HEK293 (cell line): ENCODE measurements around the gene ATP5IF1.

Experiments
- ATF2 ChIP-seq: fragments of 450-650 bp; formaldehyde crosslinking; IDR thresholded peaks from 2 replicates; pipeline ENCODE4 v1.5.1; 2016; ENCODE audit warnings: missing biosample characterization, missing genetic modification characterization, low read depth
- ZBTB21 ChIP-seq: fragments of 450-650 bp; formaldehyde crosslinking; IDR thresholded peaks from 2 replicates; pipeline ENCODE4 v1.5.1; 2017; ENCODE audit warnings: missing biosample characterization, missing genetic modification characterization
- ZBTB7A ChIP-seq: fragments of 450-650 bp; formaldehyde crosslinking; IDR thresholded peaks from 2 replicates; pipeline ENCODE4 v1.5.1; 2016; ENCODE audit warnings: low read depth, missing biosample characterization, missing genetic modification characterization
- ZFP37 ChIP-seq: fragments of 450-650 bp; formaldehyde crosslinking; IDR thresholded peaks from 2 replicates; pipeline ENCODE4 v1.5.1; 2016; ENCODE audit warnings: missing biosample characterization, missing genetic modification characterization
- ZNF292 ChIP-seq: fragments of 450-650 bp; formaldehyde crosslinking; IDR thresholded peaks from 2 replicates; pipeline ENCODE4 v1.5.1; 2016; ENCODE audit warnings: low read depth, missing biosample characterization, missing genetic modification characterization, borderline replicate concordance
- ZNF416 ChIP-seq: fragments of 450-650 bp; formaldehyde crosslinking; IDR thresholded peaks from 2 replicates; pipeline ENCODE4 v1.5.1; 2016; ENCODE audit warnings: missing biosample characterization, missing genetic modification characterization
- ZNF560 ChIP-seq: fragments of 450-650 bp; formaldehyde crosslinking; IDR thresholded peaks from 2 replicates; pipeline ENCODE4 v1.5.1; 2017; ENCODE audit warnings: missing biosample characterization, missing genetic modification characterization, borderline replicate concordance
- ZNF677 ChIP-seq: fragments of 450-650 bp; IDR thresholded peaks from 2 replicates; pipeline ENCODE4 v1.5.0; 2018; ENCODE audit warnings: missing biosample characterization, mild to moderate bottlenecking, missing genetic modification characterization, moderate library complexity
- ZNF76 ChIP-seq: fragments of 450-650 bp; formaldehyde crosslinking; IDR thresholded peaks from 2 replicates; pipeline ENCODE4; 2016; ENCODE audit warnings: low read depth, missing biosample characterization, missing genetic modification characterization, borderline replicate concordance
- ZNF785 ChIP-seq: fragments of 450-650 bp; formaldehyde crosslinking; IDR thresholded peaks from 2 replicates; pipeline ENCODE4 v1.5.1; 2016; ENCODE audit warnings: missing biosample characterization, missing genetic modification characterization
- TF ChIP-seq, protein P1 (sequence below): fragments of 450-650 bp; formaldehyde crosslinking; IDR thresholded peaks from 2 replicates; pipeline ENCODE4 v1.5.1; 2016; ENCODE audit warnings: missing biosample characterization, missing genetic modification characterization
- TF ChIP-seq, protein P2 (sequence below): sonication (generic); formaldehyde crosslinking; IDR thresholded peaks from 2 replicates; pipeline ENCODE4 v1.8.1; 2022; ENCODE audit warnings: mild to moderate bottlenecking, moderate library complexity, missing genetic modification reagents

DNA sequence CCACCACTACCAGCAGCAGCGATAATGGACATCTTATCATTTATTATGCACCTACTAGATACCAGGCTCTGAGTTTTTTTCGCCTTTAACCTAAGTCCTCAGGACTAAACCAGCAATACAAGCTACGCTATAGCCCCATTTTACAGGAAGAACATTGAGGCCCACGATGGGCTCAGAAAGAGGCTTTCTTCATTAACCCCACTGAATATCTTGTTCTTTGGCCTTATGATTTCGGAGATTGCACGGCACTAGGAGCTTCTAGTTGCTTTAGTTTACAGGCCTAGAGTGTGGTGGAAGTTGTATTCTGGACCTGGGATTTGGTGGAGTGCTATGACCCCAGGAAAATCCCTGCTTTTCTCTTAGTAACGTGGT lies 24.9 kb downstream of the ATP5IF1 start:
- no peak for TF ChIP-seq ZBTB7A
- TF ChIP-seq ZNF416 (tag by site-specific recombination) = no peak
- TF ChIP-seq ZNF292 (tag by site-specific recombination) = no peak
- TF ChIP-seq ZNF785 (tag by site-specific recombination) = no peak
- TF ChIP-seq, protein P1, sequence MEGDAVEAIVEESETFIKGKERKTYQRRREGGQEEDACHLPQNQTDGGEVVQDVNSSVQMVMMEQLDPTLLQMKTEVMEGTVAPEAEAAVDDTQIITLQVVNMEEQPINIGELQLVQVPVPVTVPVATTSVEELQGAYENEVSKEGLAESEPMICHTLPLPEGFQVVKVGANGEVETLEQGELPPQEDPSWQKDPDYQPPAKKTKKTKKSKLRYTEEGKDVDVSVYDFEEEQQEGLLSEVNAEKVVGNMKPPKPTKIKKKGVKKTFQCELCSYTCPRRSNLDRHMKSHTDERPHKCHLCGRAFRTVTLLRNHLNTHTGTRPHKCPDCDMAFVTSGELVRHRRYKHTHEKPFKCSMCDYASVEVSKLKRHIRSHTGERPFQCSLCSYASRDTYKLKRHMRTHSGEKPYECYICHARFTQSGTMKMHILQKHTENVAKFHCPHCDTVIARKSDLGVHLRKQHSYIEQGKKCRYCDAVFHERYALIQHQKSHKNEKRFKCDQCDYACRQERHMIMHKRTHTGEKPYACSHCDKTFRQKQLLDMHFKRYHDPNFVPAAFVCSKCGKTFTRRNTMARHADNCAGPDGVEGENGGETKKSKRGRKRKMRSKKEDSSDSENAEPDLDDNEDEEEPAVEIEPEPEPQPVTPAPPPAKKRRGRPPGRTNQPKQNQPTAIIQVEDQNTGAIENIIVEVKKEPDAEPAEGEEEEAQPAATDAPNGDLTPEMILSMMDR = no peak
- no peak for TF ChIP-seq ZNF677 (tag by site-specific recombination)
- TF ChIP-seq, protein P2, sequence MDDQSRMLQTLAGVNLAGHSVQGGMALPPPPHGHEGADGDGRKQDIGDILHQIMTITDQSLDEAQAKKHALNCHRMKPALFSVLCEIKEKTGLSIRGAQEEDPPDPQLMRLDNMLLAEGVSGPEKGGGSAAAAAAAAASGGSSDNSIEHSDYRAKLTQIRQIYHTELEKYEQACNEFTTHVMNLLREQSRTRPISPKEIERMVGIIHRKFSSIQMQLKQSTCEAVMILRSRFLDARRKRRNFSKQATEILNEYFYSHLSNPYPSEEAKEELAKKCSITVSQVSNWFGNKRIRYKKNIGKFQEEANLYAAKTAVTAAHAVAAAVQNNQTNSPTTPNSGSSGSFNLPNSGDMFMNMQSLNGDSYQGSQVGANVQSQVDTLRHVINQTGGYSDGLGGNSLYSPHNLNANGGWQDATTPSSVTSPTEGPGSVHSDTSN = no peak
- TF ChIP-seq ZNF560 = no peak
- no peak for TF ChIP-seq ZBTB21
- no peak for TF ChIP-seq ZNF76 (tag by site-specific recombination)
- TF ChIP-seq ATF2 (tag by site-specific recombination) = no peak
- TF ChIP-seq ZFP37 (tag by site-specific recombination) = no peak
